Esophagus squamous epithelium (tissue), 5 donors: ENCODE measurements around the gene RANBP1. TPM values are rescaled to one million over a fixed set of nuclear protein-coding genes. Genes with fewer than 3 reads are reported as not detected.

ENCODE experiments used
- DNase-seq: peaks from one replicate; lab custom pipeline; 2025; lab: John Stamatoyannopoulos, UW
- H3K27ac ChIP-seq, 4 donors: fragments of 200-600 bp; sonication (generic); one replicate each; pipeline ENCODE4 v1.5.1; 2016 to 2019; ENCODE audit warnings: mild to moderate bottlenecking in 1 of 4
- H3K27me3 ChIP-seq, 4 donors: fragments of 200-600 bp; sonication (generic); 1 replicate in 3 of 4; 2 replicates in 1 of 4; pipeline versions ENCODE4 v1.5.1 to v1.6.0; 2017 to 2021; ENCODE audit warnings: antibody characterized with exemption in 1 of 4
- H3K36me3 ChIP-seq, 3 donors: fragments of 200-600 bp; sonication (generic); one replicate each; pipeline ENCODE4 v1.5.1; 2016 to 2019
- H3K4me1 ChIP-seq, 3 donors: fragments of 200-600 bp; sonication (generic); one replicate each; pipeline ENCODE4 v1.5.1; 2017 to 2019
- H3K4me3 ChIP-seq, 4 donors: fragments of 200-600 bp; sonication (generic); 1 replicate in 3 of 4; 2 replicates in 1 of 4; pipeline ENCODE4 v1.5.1; 2016 to 2019; ENCODE audit warnings: mild to moderate bottlenecking in 2 of 4, moderate library complexity in 1 of 4
- H3K9me3 ChIP-seq, 3 donors: fragments of 200-600 bp; sonication (generic); one replicate each; pipeline ENCODE4 v1.5.1; 2016 to 2019
- POLR2A ChIP-seq, 4 donors: fragments of 450-650 bp; IDR thresholded peaks; one replicate each; pipeline ENCODE4 v1.6.1; 2017; ENCODE audit warnings: antibody characterized with exemption in 4 of 4, mild to moderate bottlenecking in 4 of 4, moderate library complexity in 3 of 4
- WGBS, 2 donors: methylation state at CpG; one replicate each; pipeline ENCODE4 v1.1.5; 2018; 5-methylcytosine and 5-hydroxymethylcytosine counted together
- intact Hi-C: fragments of 100-400 bp; cut with DNase I; formaldehyde crosslinking; loops from one replicate; pipeline ENCODE4 v1.15.0; 2022
- total RNA-seq, 4 donors: library from RNA; depleted of rRNA; stranded (reverse); fragments of >200 nt; gene quantifications; one replicate each; pipeline ENCODE4 v1.1.0, GENCODE V29; 2016
- TF ChIP-seq, protein P1 (sequence below), 6 experiments: fragments of 450-650 bp in 4 of 6; fragments of 200-600 bp in 2 of 6; sonication (generic) in 2 of 6; IDR thresholded peaks; one replicate each; pipeline ENCODE4 v1.5.1; 2016 to 2019; ENCODE audit warnings: antibody characterized with exemption in 6 of 6, mild to moderate bottlenecking in 4 of 6, moderate library complexity in 4 of 6
- donor health status: DM: yes; HTN: yes; CAD: no.

RANBP1 gene
- total RNA-seq, 4 donors from 2014 or later = 178 to 358 (median 212) TPM

DNA sequence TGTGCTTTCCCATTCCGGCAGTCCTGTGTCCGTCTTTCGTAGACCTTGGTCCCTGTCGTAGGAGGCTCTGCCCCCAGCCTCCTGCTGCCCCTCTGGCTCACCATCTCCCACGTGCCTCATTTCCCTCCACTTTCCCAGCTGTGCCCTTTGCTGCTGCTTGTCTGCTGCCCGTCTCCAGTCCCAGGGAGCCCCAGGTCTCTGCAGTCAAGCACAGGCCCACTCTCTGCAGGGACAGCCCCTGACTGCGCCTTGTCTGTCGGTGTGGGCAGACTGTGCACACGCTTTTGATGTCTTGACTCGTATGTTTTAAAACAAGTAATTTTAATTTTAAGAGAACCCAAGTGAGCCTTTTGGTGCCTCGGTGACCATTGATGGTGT, 23.4 kb upstream of the RANBP1 start:
- peaks cover 70 to 100% (median 73%) of the 10 kb centered on the region in 3 donors for H3K36me3 ChIP-seq
- no peak overlapping the region for H3K4me3 ChIP-seq
- no peaks in the 10 kb centered on the region for H3K4me1 ChIP-seq
- WGBS, 2 donors = 89 to 93% methylated on average over 10 to 11 of the region's 11 CpGs
- no peaks in the 10 kb centered on the region for H3K27me3 ChIP-seq
- no peak overlapping the region for H3K27ac ChIP-seq
- no peak for DNase-seq
- intact Hi-C loops = no loop called here
- TF ChIP-seq, protein P1, sequence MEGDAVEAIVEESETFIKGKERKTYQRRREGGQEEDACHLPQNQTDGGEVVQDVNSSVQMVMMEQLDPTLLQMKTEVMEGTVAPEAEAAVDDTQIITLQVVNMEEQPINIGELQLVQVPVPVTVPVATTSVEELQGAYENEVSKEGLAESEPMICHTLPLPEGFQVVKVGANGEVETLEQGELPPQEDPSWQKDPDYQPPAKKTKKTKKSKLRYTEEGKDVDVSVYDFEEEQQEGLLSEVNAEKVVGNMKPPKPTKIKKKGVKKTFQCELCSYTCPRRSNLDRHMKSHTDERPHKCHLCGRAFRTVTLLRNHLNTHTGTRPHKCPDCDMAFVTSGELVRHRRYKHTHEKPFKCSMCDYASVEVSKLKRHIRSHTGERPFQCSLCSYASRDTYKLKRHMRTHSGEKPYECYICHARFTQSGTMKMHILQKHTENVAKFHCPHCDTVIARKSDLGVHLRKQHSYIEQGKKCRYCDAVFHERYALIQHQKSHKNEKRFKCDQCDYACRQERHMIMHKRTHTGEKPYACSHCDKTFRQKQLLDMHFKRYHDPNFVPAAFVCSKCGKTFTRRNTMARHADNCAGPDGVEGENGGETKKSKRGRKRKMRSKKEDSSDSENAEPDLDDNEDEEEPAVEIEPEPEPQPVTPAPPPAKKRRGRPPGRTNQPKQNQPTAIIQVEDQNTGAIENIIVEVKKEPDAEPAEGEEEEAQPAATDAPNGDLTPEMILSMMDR (IDR thresholded peaks at IDR 0.05) = no peak
- TF ChIP-seq POLR2A (IDR thresholded peaks at IDR 0.05) = no peak
- H3K9me3 ChIP-seq = no peaks in the 10 kb centered on the region

- WGBS, 2 donors = 85 to 90% methylated on average over 5 to 13 of the region's 13 CpGs
- no peaks in the 10 kb centered on the region for H3K4me1 ChIP-seq
- no peak overlapping the region for H3K4me3 ChIP-seq
- DNase-seq = no peak
- intact Hi-C loops = no loop called here
- no peaks in the 10 kb centered on the region for H3K27me3 ChIP-seq
- H3K9me3 ChIP-seq = no peaks in the 10 kb centered on the region
- H3K27ac ChIP-seq = no peak overlapping the region
- TF ChIP-seq, protein P1 (IDR thresholded peaks at IDR 0.05) = no peak
- no peak for TF ChIP-seq POLR2A (IDR thresholded peaks at IDR 0.05)
- peaks cover 62 to 100% (median 65%) of the 10 kb centered on the region in 3 donors for H3K36me3 ChIP-seq
These were observed 22.3 kb upstream of the RANBP1 start for GRCh38 chr22:20093418-20094196.

DNA sequence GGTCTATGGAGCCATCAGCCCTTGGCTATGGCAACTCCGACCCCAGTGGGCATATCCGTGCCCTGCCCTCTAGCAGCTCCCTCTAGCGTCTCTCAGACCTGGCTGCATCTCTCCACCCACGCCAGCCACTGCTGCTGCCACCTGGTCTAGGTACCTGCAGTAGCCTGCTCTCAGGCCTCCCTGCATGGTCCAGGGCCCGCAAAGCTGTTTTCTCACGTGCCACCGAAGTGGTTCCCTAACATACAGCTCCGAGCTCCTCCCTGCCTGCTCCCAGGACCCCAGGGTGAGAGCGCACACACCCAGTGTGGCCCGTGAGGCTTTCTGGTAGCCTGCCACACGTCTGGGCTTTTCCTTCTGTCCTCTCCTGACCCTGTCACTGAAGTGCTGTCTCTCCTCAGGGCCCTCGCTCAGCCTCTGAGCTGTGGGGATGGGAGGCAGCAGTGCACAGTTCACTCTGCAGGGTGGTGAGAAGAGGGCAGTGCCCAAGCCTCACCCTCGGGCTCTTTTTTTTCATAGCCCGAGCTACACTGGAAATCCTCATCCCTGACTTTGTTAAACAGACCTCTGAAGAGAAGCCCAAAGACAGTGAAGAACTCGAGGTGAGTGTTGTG, 21.6 kb upstream of the RANBP1 start:
- TF ChIP-seq POLR2A (IDR thresholded peaks at IDR 0.05) = no peak
- TF ChIP-seq, protein P1 (IDR thresholded peaks at IDR 0.05) = no peak
- intact Hi-C loops = no loop called here
- WGBS, 2 donors = 94 to 98% methylated on average over 6 to 13 of the region's 15 CpGs

DNA sequence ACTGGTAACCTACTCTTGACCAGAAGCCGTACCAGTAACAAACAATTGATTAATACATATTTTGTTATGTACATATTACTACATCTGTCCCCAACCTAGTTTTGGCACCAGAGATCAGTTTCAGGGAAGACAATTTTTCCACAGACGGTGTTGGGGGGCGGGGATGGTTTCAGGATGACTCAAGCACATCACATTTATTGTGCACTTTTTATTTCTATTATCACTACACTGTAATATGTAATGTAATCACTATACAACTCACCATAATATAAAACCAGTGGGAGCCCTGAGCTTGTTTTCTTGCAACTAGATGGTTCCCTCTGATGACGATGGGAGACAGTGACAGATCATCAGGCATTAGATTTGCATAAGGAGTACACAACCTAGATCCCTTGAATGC, 20.4 kb upstream of the RANBP1 start:
- 85 to 87% methylated on average over 4 of the region's 4 CpGs for WGBS, 2 donors

More for the DNA sequence above, 21.6 kb upstream of the RANBP1 start:
- Histone ChIP-seq H3K27ac (no peak overlapping the region), H3K4me1 (no peaks in the 10 kb centered on the region), H3K36me3 (peaks cover 61 to 100% (median 65%) of the 10 kb centered on the region in 3 donors), H3K4me3 (no peak overlapping the region), H3K27me3 (no peaks in the 10 kb centered on the region), H3K9me3 (no peaks in the 10 kb centered on the region)
- no peak for DNase-seq

More for the DNA sequence above, 20.4 kb upstream of the RANBP1 start:
- no peaks in the 10 kb centered on the region for H3K27me3 ChIP-seq
- H3K27ac ChIP-seq = no peak overlapping the region
- no peak for TF ChIP-seq POLR2A (IDR thresholded peaks at IDR 0.05)
- TF ChIP-seq, protein P1 (IDR thresholded peaks at IDR 0.05) = no peak
- H3K4me1 ChIP-seq = no peaks in the 10 kb centered on the region
- H3K9me3 ChIP-seq = no peaks in the 10 kb centered on the region
- H3K36me3 ChIP-seq = peaks cover 53 to 100% (median 61%) of the 10 kb centered on the region in 3 donors
- no peak for DNase-seq
- H3K4me3 ChIP-seq = no peak overlapping the region
- intact Hi-C loops = no loop called here
